ENCODE measurements around the gene FAM210A. TPM values are rescaled to one million over a fixed set of nuclear protein-coding genes. Genes with fewer than 3 reads are reported as not detected.
"Not testable (repeated sequence)": the region's sequence is repeated elsewhere in the genome, so short reads cannot be mapped to it uniquely, and the experiment has no call there.

The FAM210A gene
- total RNA-seq, 1 donor from 2014 or later, result 15.1 TPM

DNA sequence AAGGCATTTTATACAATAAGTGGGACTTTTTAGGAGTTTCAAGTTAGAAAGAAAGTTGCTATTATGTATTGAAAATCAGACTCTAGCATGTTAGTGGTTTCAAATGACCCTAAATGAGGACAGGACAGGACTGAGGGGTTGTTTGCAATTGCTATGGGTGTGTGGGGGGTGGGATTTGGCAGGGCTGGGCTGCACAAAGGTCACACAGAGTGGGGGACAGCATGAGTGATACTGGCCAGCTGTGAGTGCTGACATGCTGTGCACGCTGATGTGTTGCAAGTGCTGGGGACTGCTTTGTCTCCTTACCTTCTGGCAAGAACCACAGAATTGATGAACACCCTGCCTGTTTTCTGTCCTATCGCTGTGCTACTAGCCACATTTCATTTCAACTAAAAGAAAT, 29.9 kb upstream of the FAM210A start:
- Histone ChIP-seq H3K27ac (no peak overlapping the region), H3F3A (ENCODE audit: low read depth) (no peaks in the 10 kb centered on the region), H3K27me3 (no peaks in the 10 kb centered on the region), H2AFZ (replicated peaks) (no peak overlapping the region), H3K9ac (no peak overlapping the region), H3K4me3 (no peak overlapping the region), H3K4me1 (no peaks in the 10 kb centered on the region), H3K36me3 (peaks cover 7% of the 10 kb centered on the region), H3K4me2 (no peak overlapping the region), H4K20me1 (ENCODE audit: low read depth) (no peaks in the 10 kb centered on the region), H3K9me3 (ENCODE audit: low read depth) (no peaks in the 10 kb centered on the region), H3K79me2 (ENCODE audit: low read depth) (no peaks in the 10 kb centered on the region)
- Mint-ChIP-seq H3K36me3 (peaks cover 53% of the 10 kb centered on the region), H3K4me1 (no peaks in the 10 kb centered on the region), H3K9me3 (no peaks in the 10 kb centered on the region), H3K27ac (no peak overlapping the region), H3K4me3 (no peak overlapping the region), H3K27me3 (ENCODE audit: insufficient read depth, low read depth) (peaks cover 2% of the 10 kb centered on the region)
- TF ChIP-seq EZH2 (IDR thresholded peaks at IDR 0.05), result no peak
- DNase-seq (ENCODE audit: low spot score), result no peak

DNA sequence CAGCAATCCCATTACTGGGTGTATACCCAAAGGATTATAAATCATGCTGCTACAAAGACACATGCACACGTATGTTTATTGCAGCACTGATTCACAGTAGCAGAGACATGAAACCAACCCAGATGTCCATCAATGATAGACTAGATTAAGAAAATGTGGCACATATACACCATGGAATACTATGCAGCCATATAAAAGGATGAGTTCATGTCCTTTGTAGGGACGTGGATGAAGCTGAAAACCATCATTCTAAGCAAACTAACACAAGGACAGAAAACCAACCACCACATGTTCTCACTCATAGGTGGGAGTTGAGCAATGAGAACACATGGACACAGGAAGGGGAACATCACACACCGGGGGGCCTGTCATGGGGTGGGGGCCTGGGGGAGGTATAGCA, 25.2 kb upstream of the FAM210A start:
- H3F3A ChIP-seq (ENCODE audit: low read depth); H3K4me1 Mint-ChIP-seq; H3K27ac ChIP-seq; H3K4me3 ChIP-seq; H3K9me3 ChIP-seq (ENCODE audit: low read depth); H3K36me3 ChIP-seq; H2AFZ ChIP-seq (replicated peaks); H3K4me2 ChIP-seq; H3K4me3 Mint-ChIP-seq; H4K20me1 ChIP-seq (ENCODE audit: low read depth); H3K9me3 Mint-ChIP-seq; DNase-seq (ENCODE audit: low spot score); H3K27ac Mint-ChIP-seq; H3K27me3 ChIP-seq; H3K4me1 ChIP-seq; H3K79me2 ChIP-seq (ENCODE audit: low read depth); H3K27me3 Mint-ChIP-seq (ENCODE audit: insufficient read depth, low read depth); H3K9ac ChIP-seq: not testable (repeated sequence)
- peaks cover 48% of the 10 kb centered on the region for H3K36me3 Mint-ChIP-seq

DNA sequence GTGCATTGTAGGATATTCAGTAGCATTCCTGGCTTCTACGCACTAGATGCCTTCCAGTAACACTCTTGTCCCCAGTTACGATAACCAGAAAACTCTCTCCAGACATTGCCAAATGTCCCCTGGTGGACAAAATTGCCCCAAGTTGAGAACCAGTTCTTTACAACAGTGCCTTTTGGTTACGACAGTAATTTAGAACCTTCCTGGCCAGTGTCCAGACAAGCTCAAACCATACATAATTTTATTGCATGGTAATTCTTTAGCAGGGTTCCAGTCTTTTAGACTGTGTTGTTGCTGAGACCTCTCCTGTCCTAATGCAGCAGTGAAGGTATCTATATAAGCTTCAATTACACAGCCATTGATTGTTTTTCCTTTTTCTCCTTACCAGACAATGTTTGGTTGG, 20.3 kb upstream of the FAM210A start:
- Histone ChIP-seq H4K20me1 (ENCODE audit: low read depth) (no peaks in the 10 kb centered on the region), H3F3A (ENCODE audit: low read depth) (no peaks in the 10 kb centered on the region), H3K27me3 (no peaks in the 10 kb centered on the region), H2AFZ (replicated peaks) (no peak overlapping the region), H3K4me2 (no peak overlapping the region), H3K4me3 (no peak overlapping the region), H3K9ac (no peak overlapping the region), H3K79me2 (ENCODE audit: low read depth) (no peaks in the 10 kb centered on the region), H3K9me3 (ENCODE audit: low read depth) (no peaks in the 10 kb centered on the region), H3K36me3 (peaks cover 3% of the 10 kb centered on the region), H3K27ac (no peak overlapping the region), H3K4me1 (no peaks in the 10 kb centered on the region)
- H3K27me3 Mint-ChIP-seq (ENCODE audit: insufficient read depth, low read depth), result peaks cover 3% of the 10 kb centered on the region
- no peaks in the 10 kb centered on the region for H3K9me3 Mint-ChIP-seq
- H3K4me1 Mint-ChIP-seq, result no peaks in the 10 kb centered on the region
- TF ChIP-seq EZH2 (IDR thresholded peaks at IDR 0.05) (no peak), EZH2phosphoT487 (IDR thresholded peaks at IDR 0.05) (no peak)
- TF ChIP-seq, protein P1, sequence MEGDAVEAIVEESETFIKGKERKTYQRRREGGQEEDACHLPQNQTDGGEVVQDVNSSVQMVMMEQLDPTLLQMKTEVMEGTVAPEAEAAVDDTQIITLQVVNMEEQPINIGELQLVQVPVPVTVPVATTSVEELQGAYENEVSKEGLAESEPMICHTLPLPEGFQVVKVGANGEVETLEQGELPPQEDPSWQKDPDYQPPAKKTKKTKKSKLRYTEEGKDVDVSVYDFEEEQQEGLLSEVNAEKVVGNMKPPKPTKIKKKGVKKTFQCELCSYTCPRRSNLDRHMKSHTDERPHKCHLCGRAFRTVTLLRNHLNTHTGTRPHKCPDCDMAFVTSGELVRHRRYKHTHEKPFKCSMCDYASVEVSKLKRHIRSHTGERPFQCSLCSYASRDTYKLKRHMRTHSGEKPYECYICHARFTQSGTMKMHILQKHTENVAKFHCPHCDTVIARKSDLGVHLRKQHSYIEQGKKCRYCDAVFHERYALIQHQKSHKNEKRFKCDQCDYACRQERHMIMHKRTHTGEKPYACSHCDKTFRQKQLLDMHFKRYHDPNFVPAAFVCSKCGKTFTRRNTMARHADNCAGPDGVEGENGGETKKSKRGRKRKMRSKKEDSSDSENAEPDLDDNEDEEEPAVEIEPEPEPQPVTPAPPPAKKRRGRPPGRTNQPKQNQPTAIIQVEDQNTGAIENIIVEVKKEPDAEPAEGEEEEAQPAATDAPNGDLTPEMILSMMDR (IDR thresholded peaks at IDR 0.05), result no peak
- H3K4me3 Mint-ChIP-seq, result no peak overlapping the region
- no peak for DNase-seq (ENCODE audit: low spot score)
- no peak overlapping the region for H3K27ac Mint-ChIP-seq
- peaks cover 30% of the 10 kb centered on the region for H3K36me3 Mint-ChIP-seq

DNA sequence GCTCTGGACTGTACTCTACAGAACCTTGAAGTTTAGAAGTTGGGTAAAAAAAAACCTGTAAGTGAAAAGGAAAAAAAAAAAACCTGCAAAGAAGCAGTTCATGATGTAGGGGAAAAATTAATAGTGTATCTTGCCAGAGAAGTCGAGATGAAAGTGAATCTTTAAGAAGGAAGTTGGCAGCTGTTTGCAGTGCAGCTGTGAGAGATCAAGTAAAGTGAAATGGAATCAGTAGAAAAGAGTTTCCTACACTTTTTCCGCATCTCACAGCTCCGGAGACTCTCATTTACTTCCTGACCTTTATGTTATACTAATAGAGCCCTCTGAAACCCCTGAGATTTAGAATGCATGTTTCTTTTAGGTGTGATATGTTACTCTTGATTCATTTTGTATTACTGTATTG, 19.3 kb upstream of the FAM210A start:
- no peak overlapping the region for H2AFZ ChIP-seq (replicated peaks)
- no peaks in the 10 kb centered on the region for H3K9me3 ChIP-seq (ENCODE audit: low read depth)
- no peaks in the 10 kb centered on the region for H3F3A ChIP-seq (ENCODE audit: low read depth)
- H3K27ac ChIP-seq, result no peak overlapping the region
- Mint-ChIP-seq H3K27me3 (ENCODE audit: insufficient read depth, low read depth) (peaks cover 3% of the 10 kb centered on the region), H3K9me3 (no peaks in the 10 kb centered on the region), H3K36me3 (peaks cover 25% of the 10 kb centered on the region), H3K4me1 (no peaks in the 10 kb centered on the region), H3K27ac (no peak overlapping the region), H3K4me3 (no peak overlapping the region)
- H3K4me3 ChIP-seq, result no peak overlapping the region
- DNase-seq (ENCODE audit: low spot score), result no peak
- peaks cover 8% of the 10 kb centered on the region for H3K36me3 ChIP-seq
- H4K20me1 ChIP-seq (ENCODE audit: low read depth), result no peaks in the 10 kb centered on the region
- no peaks in the 10 kb centered on the region for H3K27me3 ChIP-seq
- no peaks in the 10 kb centered on the region for H3K79me2 ChIP-seq (ENCODE audit: low read depth)
- no peak for TF ChIP-seq EZH2 (IDR thresholded peaks at IDR 0.05)
- TF ChIP-seq, protein P1 (IDR thresholded peaks at IDR 0.05), result no peak
- no peak for TF ChIP-seq EZH2phosphoT487 (IDR thresholded peaks at IDR 0.05)
- H3K4me2 ChIP-seq, result no peak overlapping the region
- H3K4me1 ChIP-seq, result no peaks in the 10 kb centered on the region
- H3K9ac ChIP-seq, result no peak overlapping the region
